ENCODE data around the gene GNB5.

GNB5 gene

GRCh38 chr15:52150871-52151270 lies 40.3 kb downstream of the GNB5 start:
- H3K27ac ChIP-seq: no peak overlapping the region
- no peak overlapping the region for H3K4me3 ChIP-seq

- no peak overlapping the region for H3K4me3 ChIP-seq
- no peak overlapping the region for H3K27ac ChIP-seq
These were observed 41.0 kb downstream of the GNB5 start for GRCh38 chr15:52150043-52150825.

GRCh38 chr15:52148403-52148802 lies 42.8 kb downstream of the GNB5 start:
- Histone ChIP-seq H3K27ac (no peak overlapping the region), H3K4me3 (no peak overlapping the region)

- Histone ChIP-seq H3K27ac (no peak overlapping the region), H3K4me3 (no peak overlapping the region)
These were observed 44.4 kb downstream of the GNB5 start for GRCh38 chr15:52146776-52147175.

- Histone ChIP-seq H3K4me3 (no peak overlapping the region), H3K27ac (no peak overlapping the region)
These were observed 44.9 kb downstream of the GNB5 start for GRCh38 chr15:52146261-52146660.

- H3K27ac ChIP-seq: no peak overlapping the region
- no peak overlapping the region for H3K4me3 ChIP-seq
These were observed 46.5 kb downstream of the GNB5 start for GRCh38 chr15:52144656-52145178.

GRCh38 chr15:52143873-52144272 lies 47.3 kb downstream of the GNB5 start:
- Histone ChIP-seq H3K27ac (no peak overlapping the region), H3K4me3 (no peak overlapping the region)

GRCh38 chr15:52140646-52141045 lies 50.5 kb downstream of the GNB5 start:
- Histone ChIP-seq H3K4me3 (no peak overlapping the region), H3K27ac (no peak overlapping the region)

GRCh38 chr15:52139599-52140462 lies 51.4 kb downstream of the GNB5 start:
- Histone ChIP-seq H3K27ac (peak overlapping the region in 1 of 21 experiments; percentile 7), H3K4me3 (no peak overlapping the region)

GRCh38 chr15:52137432-52138357 lies 53.5 kb downstream of the GNB5 start:
- H3K4me3 ChIP-seq: no peak overlapping the region
- H3K27ac ChIP-seq: peak overlapping the region in 2 of 21 experiments; percentile 32 to 36

- peak overlapping the region in 3 of 21 experiments; percentile 31 to 33 (median 32) for H3K27ac ChIP-seq
- no peak overlapping the region for H3K4me3 ChIP-seq
These were observed 54.7 kb downstream of the GNB5 start for GRCh38 chr15:52136442-52136980.

- no peak overlapping the region for H3K4me3 ChIP-seq
- H3K27ac ChIP-seq: no peak overlapping the region
These were observed 56.6 kb downstream of the GNB5 start for GRCh38 chr15:52134502-52135144.

GRCh38 chr15:52133510-52134220 lies 57.5 kb downstream of the GNB5 start:
- no peak overlapping the region for H3K27ac ChIP-seq
- H3K4me3 ChIP-seq: no peak overlapping the region

GRCh38 chr15:52132066-52132465 lies 59.1 kb downstream of the GNB5 start:
- H3K4me3 ChIP-seq: no peak overlapping the region
- H3K27ac ChIP-seq: no peak overlapping the region

GRCh38 chr15:52128568-52128967 lies 62.6 kb downstream of the GNB5 start:
- H3K4me3 ChIP-seq: no peak overlapping the region

GRCh38 chr15:52124270-52124880 lies 66.8 kb downstream of the GNB5 start:
- H3K27ac ChIP-seq: peak overlapping the region in 2 of 21 experiments; percentile 48 to 49
- H3K4me3 ChIP-seq: no peak overlapping the region

More at GRCh38 chr15:52128568-52128967, 62.6 kb downstream of the GNB5 start:
- no peak overlapping the region for H3K27ac ChIP-seq

GRCh38 chr15:52121896-52122295 lies 69.3 kb downstream of the GNB5 start:
- Histone ChIP-seq H3K27ac (no peak overlapping the region), H3K4me3 (no peak overlapping the region)

GRCh38 chr15:52121006-52121405 lies 70.2 kb downstream of the GNB5 start:
- H3K4me3 ChIP-seq: no peak overlapping the region
- no peak overlapping the region for H3K27ac ChIP-seq
